Measurements from ENCODE around the gene USP46.

Gene USP46

GRCh38 chr4:52655506-52655905 is 3.6 kb downstream of the USP46 start:
- DNase-seq (ENCODE audit: low spot score) = no peak

DNA sequence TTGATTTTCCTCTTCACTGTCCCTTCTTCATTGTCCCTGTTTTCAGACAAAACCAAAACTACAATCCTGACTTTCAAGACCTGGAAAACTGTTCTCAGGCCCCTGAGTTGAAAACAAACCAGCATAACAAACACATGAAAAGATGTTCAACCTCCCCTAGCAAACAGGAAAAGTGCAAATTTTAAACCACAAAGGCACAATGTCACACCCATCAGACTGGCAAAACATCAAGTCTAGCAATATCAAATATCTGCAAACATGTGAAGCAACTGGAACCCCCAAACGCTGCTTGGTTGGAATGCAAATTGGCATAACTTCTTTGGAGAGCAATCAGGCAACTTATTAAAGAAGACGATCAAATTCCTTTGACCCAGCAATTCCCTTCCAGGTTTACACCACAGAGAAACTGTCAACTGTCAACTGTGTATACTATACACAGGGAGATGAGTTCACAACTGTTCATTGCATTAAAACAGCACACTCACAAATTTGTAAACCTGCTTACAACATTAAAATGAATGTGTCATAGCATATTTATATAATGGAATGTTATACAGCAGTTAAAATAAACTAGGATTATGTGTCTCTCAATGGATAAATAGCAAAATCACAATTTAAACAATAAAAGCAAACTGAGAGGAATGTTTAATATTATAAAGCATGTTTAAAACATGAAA is 7.0 kb downstream of the USP46 start:
- DNase-seq (ENCODE audit: low spot score) = no peak

GRCh38 chr4:52648836-52649235 is 10.3 kb downstream of the USP46 start:
- no peak for DNase-seq (ENCODE audit: low spot score)

GRCh38 chr4:52646741-52647140 is 12.4 kb downstream of the USP46 start:
- no peak for DNase-seq (ENCODE audit: low spot score)

DNA sequence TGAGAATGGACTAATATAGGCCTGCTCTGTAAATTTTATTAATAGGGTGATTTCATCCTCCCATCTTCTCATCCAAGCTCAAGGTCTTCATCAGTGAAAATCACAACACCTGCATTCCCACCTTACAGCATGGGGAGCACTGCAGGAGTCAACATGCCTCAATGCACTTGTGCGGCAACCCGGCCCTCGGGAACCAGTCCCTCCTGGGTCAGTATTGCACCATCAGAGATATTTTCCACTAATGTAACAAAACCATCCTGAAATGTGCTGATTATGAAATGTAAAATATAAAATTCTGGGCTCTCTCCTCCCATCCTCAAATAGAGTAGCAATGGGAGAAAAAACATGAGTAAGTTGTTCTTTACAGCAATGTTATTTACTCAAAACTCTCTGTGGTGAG is 13.0 kb downstream of the USP46 start:
- DNase-seq (ENCODE audit: low spot score) = no peak

- DNase-seq (ENCODE audit: low spot score) = no peak
Observed at GRCh38 chr4:52645300-52645699, 13.8 kb downstream of the USP46 start.

DNA sequence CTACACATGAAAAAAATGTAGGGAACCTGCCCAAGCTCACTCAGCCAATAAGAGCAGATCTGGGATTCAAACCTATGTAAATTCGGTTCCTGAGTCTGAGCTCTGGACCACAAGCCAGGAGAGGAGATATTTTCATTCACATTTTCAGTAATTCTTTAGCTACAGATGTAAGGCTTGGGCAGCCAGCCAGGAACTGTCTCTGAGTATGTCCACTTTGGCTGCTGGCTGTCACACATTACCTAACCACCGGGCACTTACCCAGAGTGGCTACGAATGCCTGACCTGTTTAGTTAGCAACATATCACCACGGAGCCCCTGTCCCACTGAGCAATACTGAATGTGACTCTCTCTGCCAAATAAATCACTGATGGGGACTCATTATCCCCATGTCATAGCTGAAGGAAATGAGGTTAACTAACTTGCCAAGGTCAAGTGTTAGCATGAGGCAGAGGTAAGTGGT is 15.3 kb downstream of the USP46 start:
- DNase-seq (ENCODE audit: low spot score) = peak; percentile 93

- no peak for DNase-seq (ENCODE audit: low spot score)
Observed at GRCh38 chr4:52643190-52643589, 15.9 kb downstream of the USP46 start.

- peak; percentile 75 for DNase-seq (ENCODE audit: low spot score)
Observed at GRCh38 chr4:52641854-52642563, 17.1 kb downstream of the USP46 start.

DNA sequence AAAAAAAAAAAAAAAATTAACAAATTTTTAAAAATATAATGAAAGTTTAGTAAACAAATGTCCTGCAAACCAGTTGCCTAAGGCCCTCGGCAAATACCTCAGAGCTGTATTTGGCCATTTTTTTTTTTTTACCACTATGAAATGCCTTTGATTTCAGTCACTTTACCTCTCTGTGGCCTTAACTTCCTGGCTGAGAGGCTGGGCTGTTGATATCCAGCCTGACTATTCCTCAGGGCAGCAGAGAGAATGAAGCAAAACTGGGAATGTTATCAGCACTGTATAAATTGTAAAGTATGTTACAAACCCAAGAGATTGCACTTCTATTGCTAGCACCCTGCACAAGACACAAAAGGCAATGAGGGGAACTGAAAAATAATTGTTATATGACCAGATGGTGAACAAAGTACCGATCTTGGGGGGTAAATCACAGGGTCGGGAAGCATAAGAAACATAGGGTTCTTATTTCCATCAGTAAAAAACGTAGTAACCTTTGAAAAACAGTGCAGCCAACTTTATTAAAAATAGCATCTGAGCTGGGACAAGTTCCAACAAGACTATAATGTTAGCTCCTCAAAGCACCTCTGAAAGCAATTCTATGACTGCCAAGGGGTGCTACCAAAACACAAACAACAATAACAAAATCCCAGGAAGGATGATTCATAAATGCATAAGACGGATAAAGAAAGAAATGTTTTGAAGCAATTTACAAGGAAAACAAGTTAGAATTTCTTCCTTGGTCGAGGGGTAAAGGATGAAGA is 18.1 kb downstream of the USP46 start:
- DNase-seq (ENCODE audit: low spot score) = peak; percentile 42

DNA sequence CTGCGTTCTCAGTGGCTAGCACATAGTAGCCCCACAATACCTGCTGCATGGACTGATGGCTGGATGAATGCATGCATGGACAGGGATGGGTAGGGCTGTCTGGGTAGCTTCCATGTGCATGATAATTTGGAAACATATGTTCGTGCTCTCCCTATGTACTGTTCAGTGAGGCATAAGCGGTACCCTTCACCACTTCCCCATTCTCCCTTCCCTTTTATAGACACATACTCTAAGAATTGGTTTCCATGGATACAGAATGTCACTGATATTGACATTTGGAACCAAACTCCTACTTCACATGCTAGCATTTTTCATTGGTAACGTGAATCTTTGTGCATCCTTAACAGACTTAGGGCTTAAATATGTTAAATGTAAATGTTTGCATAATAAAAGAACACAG is 20.4 kb downstream of the USP46 start:
- no peak for DNase-seq (ENCODE audit: low spot score)

GRCh38 chr4:52637116-52637515 is 22.0 kb downstream of the USP46 start:
- DNase-seq (ENCODE audit: low spot score) = no peak

DNA sequence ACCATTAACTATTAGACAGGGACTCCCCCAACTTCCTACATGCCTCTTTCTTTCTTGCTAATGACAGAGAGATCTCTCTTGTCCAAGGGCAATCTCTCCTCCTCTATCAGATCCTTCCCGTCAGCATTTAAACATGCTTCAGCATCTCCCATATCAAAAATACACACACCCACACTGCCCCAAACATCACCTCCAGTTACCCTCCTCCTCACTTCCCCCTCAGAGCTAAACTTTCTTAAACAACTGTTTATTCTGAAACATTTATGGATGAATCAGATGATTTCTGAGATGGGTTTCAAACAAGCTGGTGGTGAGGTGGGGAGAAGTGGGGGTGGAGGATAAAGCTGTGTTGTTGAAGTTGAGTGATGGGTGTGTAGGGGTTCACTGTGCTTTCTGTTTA is 23.5 kb downstream of the USP46 start:
- DNase-seq (ENCODE audit: low spot score) = no peak

- DNase-seq (ENCODE audit: low spot score) = no peak
Observed at GRCh38 chr4:52635130-52635529, 24.0 kb downstream of the USP46 start.

- DNase-seq (ENCODE audit: low spot score) = no peak
Observed at GRCh38 chr4:52633846-52634245, 25.3 kb downstream of the USP46 start.

DNA sequence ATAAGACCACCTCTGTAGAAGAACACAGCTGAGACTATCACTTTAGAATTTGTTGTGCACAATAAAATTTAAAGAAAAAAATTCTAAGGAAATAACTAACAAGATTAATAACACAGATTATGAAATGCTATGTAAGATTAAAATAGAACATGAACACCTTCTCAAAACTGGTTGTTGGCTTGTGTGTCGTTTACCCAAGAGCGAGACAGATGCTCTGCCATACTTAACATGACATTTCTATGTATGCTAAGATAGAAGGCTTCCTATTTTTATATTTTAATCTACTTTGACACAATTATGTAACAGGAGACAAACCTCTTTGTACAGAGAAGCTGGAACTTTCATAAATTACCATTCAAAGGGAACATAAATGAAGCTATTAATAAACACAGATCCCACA is 30.1 kb downstream of the USP46 start:
- DNase-seq (ENCODE audit: low spot score) = no peak

DNA sequence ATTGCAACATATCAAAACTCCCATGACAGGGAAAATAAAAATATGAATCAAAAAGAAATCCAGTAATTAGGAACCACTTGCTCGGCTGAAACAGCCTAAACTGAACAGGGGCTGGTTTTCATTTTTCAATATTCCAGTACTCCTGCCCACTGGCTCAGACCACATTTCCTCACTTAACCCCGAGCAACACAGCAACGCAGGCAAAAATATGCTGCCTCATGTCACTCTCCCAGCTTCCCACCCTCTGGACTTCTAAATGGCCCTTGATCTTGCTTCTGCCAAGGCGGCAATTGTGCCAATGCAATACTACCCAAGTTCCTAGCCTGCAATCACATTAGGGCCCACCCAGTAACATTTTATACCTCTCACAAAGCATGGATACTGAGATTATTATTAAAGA is 30.6 kb downstream of the USP46 start:
- no peak for DNase-seq (ENCODE audit: low spot score)

- DNase-seq (ENCODE audit: low spot score) = no peak
Observed at GRCh38 chr4:52627876-52628275, 31.2 kb downstream of the USP46 start.

GRCh38 chr4:52625216-52625615 is 33.9 kb downstream of the USP46 start:
- no peak for DNase-seq (ENCODE audit: low spot score)

GRCh38 chr4:52622564-52622963 is 36.5 kb downstream of the USP46 start:
- no peak for DNase-seq (ENCODE audit: low spot score)

GRCh38 chr4:52621567-52621966 is 37.5 kb downstream of the USP46 start:
- no peak for DNase-seq (ENCODE audit: low spot score)

DNA sequence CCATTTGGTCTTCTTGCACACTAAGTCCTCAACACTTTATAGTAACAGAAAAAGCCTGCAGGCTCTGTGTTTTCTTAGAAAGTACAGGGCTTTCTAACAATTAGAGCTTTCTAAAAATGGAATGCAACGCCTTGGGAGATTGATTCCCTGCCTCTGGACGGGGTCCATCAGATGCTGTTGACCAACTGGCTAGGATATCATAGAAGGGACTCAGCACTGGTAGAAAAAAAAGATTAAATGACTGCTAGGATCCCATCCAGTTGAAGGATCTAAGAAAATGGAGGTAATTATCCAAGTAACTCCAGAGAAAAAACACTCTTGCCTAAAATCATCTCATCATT is 39.5 kb downstream of the USP46 start:
- DNase-seq (ENCODE audit: low spot score) = no peak
